Trophoblast cell (in vitro differentiated cells and primary cell): ENCODE results near the gene SLC2A8.

Experiments
- DNase-seq, 2 donors: peaks; one replicate each; pipeline ENCODE4 v3.0.0-alpha.2; 2016
- H2AFZ ChIP-seq: 2 replicates; pipeline ENCODE4 v1.6.1; 2013; ENCODE audit warnings: low read length, moderate library complexity, mild to moderate bottlenecking; ENCODE audit not compliant: insufficient read depth, poor library complexity
- H2AK5ac ChIP-seq: 2 replicates; pipeline ENCODE4 v1.6.1; 2013; ENCODE audit warnings: mild to moderate bottlenecking, low read length
- H2BK120ac ChIP-seq: 2 replicates; pipeline ENCODE4 v1.6.1; 2013; ENCODE audit warnings: low read length, mild to moderate bottlenecking, moderate library complexity; ENCODE audit not compliant: insufficient read depth, poor library complexity
- H2BK12ac ChIP-seq: 2 replicates; pipeline ENCODE4 v1.6.1; 2013; ENCODE audit warnings: mild to moderate bottlenecking, low read length, moderate library complexity
- H2BK5ac ChIP-seq: 2 replicates; pipeline ENCODE4 v1.6.1; 2013; ENCODE audit warnings: low read length, low read depth, moderate library complexity, mild to moderate bottlenecking; ENCODE audit not compliant: poor library complexity
- H3K14ac ChIP-seq: 2 replicates; pipeline ENCODE4 v1.6.1; 2013; ENCODE audit warnings: mild to moderate bottlenecking, low read length
- H3K18ac ChIP-seq: 2 replicates; pipeline ENCODE4 v1.6.1; 2013; ENCODE audit warnings: mild to moderate bottlenecking, low read length
- H3K23ac ChIP-seq: 2 replicates; pipeline ENCODE4 v1.6.1; 2013; ENCODE audit warnings: low read length
- H3K27ac ChIP-seq: 2 replicates; pipeline ENCODE4 v1.5.1; 2013; ENCODE audit warnings: low read depth, mild to moderate bottlenecking, inconsistent platforms, low read length, moderate library complexity
- H3K27me3 ChIP-seq: 2 replicates; pipeline ENCODE4 v1.6.1; 2013; ENCODE audit warnings: inconsistent platforms, mild to moderate bottlenecking, low read length, moderate library complexity; ENCODE audit not compliant: insufficient read depth
- H3K36me3 ChIP-seq, 2 experiments: 1 replicate in 1 of 2; 2 replicates in 1 of 2; pipeline ENCODE4 v1.6.1; 2013; ENCODE audit warnings: low read length in 2 of 2, mild to moderate bottlenecking in 2 of 2, moderate library complexity in 1 of 2; ENCODE audit not compliant: insufficient read depth in 2 of 2, control insufficient read depth in 1 of 2
- H3K4ac ChIP-seq: 2 replicates; pipeline ENCODE4 v1.6.1; 2013; ENCODE audit warnings: low read depth, mild to moderate bottlenecking, low read length, moderate library complexity
- H3K4me1 ChIP-seq, 2 experiments: 1 replicate in 1 of 2; 2 replicates in 1 of 2; pipeline ENCODE4 v1.6.1; 2013; ENCODE audit warnings: low read length in 2 of 2, mild to moderate bottlenecking in 2 of 2, moderate library complexity in 1 of 2; ENCODE audit not compliant: insufficient read depth in 2 of 2, control insufficient read depth in 1 of 2
- H3K4me2 ChIP-seq: 2 replicates; pipeline ENCODE4 v1.6.1; 2013; ENCODE audit warnings: inconsistent platforms, mild to moderate bottlenecking, low read length, moderate library complexity
- H3K4me3 ChIP-seq: 2 replicates; pipeline ENCODE4 v1.5.1; 2013; ENCODE audit warnings: mild to moderate bottlenecking, low read depth, low read length, inconsistent platforms
- H3K79me1 ChIP-seq: one replicate; pipeline ENCODE4 v1.6.1; 2013; ENCODE audit warnings: low read length
- H3K79me2 ChIP-seq: 2 replicates; pipeline ENCODE4 v1.6.1; 2013; ENCODE audit warnings: low read length, mild to moderate bottlenecking; ENCODE audit not compliant: control insufficient read depth, insufficient read depth, poor library complexity
- H3K9ac ChIP-seq: 2 replicates; pipeline ENCODE4 v1.6.1; 2013; ENCODE audit warnings: mild to moderate bottlenecking, low read length
- H3K9me3 ChIP-seq: 2 replicates; pipeline ENCODE4 v1.6.1; 2013; ENCODE audit warnings: low read depth, mild to moderate bottlenecking, control low read depth, inconsistent platforms, low read length; ENCODE audit not compliant: insufficient read depth
- H4K12ac ChIP-seq: 2 replicates; pipeline ENCODE4 v1.6.1; 2013; ENCODE audit warnings: low read depth, mild to moderate bottlenecking, low read length, moderate library complexity
- H4K8ac ChIP-seq: 2 replicates; pipeline ENCODE4 v1.6.1; 2013; ENCODE audit warnings: low read depth, mild to moderate bottlenecking, low read length, moderate library complexity
- H4K91ac ChIP-seq: one replicate; pipeline ENCODE4 v1.6.1; 2013; ENCODE audit warnings: low read depth, mild to moderate bottlenecking, low read length, moderate library complexity
- WGBS: extraction: QIAGEN DNeasy Blood & Tissue Kit; methylation state at CpG from one replicate; pipeline ENCODE4 v1.1.7; 2013; ENCODE audit warnings: missing lambda C conversion rate; ENCODE audit not compliant: insufficient read length, insufficient coverage; ENCODE audit errors: extremely low coverage; 5-methylcytosine and 5-hydroxymethylcytosine counted together

The SLC2A8 gene

GRCh38 chr9:127407492-127407843, 10.5 kb downstream of the SLC2A8 start:
- Histone ChIP-seq H2BK12ac (no peak overlapping the region), H4K91ac (no peak overlapping the region), H3K4me2 (no peak overlapping the region), H3K9ac (no peak overlapping the region), H4K12ac (no peak overlapping the region), H3K36me3 (peaks cover 50 to 53% of the 10 kb centered on the region in 2 experiments), H3K4ac (no peak overlapping the region), H4K8ac (no peak overlapping the region), H3K4me1 (peaks cover 0 to 3% of the 10 kb centered on the region in 2 experiments), H3K18ac (no peak overlapping the region), H3K4me3 (no peak overlapping the region), H3K27ac (no peak overlapping the region), H2AK5ac (no peak overlapping the region), H2BK5ac (no peak overlapping the region), H2AFZ (no peak overlapping the region), H3K14ac (no peak overlapping the region), H3K79me2 (no peaks in the 10 kb centered on the region), H3K9me3 (no peaks in the 10 kb centered on the region), H3K79me1 (no peaks in the 10 kb centered on the region), H2BK120ac (no peak overlapping the region), H3K23ac (no peak overlapping the region), H3K27me3 (no peaks in the 10 kb centered on the region)
- no peak for DNase-seq
- no CpG with 5 or more reads among the region's 6 CpGs for WGBS

- Histone ChIP-seq H2AK5ac (no peak overlapping the region), H2BK12ac (no peak overlapping the region), H3K4ac (no peak overlapping the region), H3K9ac (no peak overlapping the region), H4K91ac (no peak overlapping the region), H3K79me2 (no peaks in the 10 kb centered on the region), H4K12ac (no peak overlapping the region), H3K4me2 (no peak overlapping the region), H3K79me1 (no peaks in the 10 kb centered on the region), H3K4me3 (no peak overlapping the region), H3K27ac (no peak overlapping the region), H2AFZ (no peak overlapping the region), H2BK5ac (no peak overlapping the region), H3K23ac (no peak overlapping the region), H2BK120ac (no peak overlapping the region), H3K27me3 (no peaks in the 10 kb centered on the region), H3K14ac (no peak overlapping the region), H3K9me3 (no peaks in the 10 kb centered on the region), H4K8ac (no peak overlapping the region), H3K36me3 (peaks cover 17 to 19% of the 10 kb centered on the region in 2 experiments), H3K18ac (no peak overlapping the region), H3K4me1 (peaks cover 3 to 6% of the 10 kb centered on the region in 2 experiments)
- no peak for DNase-seq
- no CpG with 5 or more reads among the region's 4 CpGs for WGBS
Measured at GRCh38 chr9:127411122-127411521, 14.2 kb downstream of the SLC2A8 start.

- WGBS = no CpG with 5 or more reads among the region's 4 CpGs
- H3K36me3 ChIP-seq = peaks cover 4% of the 10 kb centered on the region in 2 experiments
- no peaks in the 10 kb centered on the region for H3K79me2 ChIP-seq
- DNase-seq = no peak
- H3K4me2 ChIP-seq = no peak overlapping the region
- no peak overlapping the region for H3K9ac ChIP-seq
- no peak overlapping the region for H2BK120ac ChIP-seq
- no peaks in the 10 kb centered on the region for H3K27me3 ChIP-seq
- H2BK12ac ChIP-seq = no peak overlapping the region
- H3K14ac ChIP-seq = no peak overlapping the region
- no peak overlapping the region for H3K18ac ChIP-seq
- H2AK5ac ChIP-seq = no peak overlapping the region
- no peak overlapping the region for H3K4ac ChIP-seq
- H3K9me3 ChIP-seq = no peaks in the 10 kb centered on the region
- H3K23ac ChIP-seq = no peak overlapping the region
- no peaks in the 10 kb centered on the region for H3K79me1 ChIP-seq
- peaks cover 5 to 15% of the 10 kb centered on the region in 2 experiments for H3K4me1 ChIP-seq
- no peak overlapping the region for H4K8ac ChIP-seq
- H3K27ac ChIP-seq = no peak overlapping the region
- no peak overlapping the region for H4K91ac ChIP-seq
- no peak overlapping the region for H4K12ac ChIP-seq
- no peak overlapping the region for H2BK5ac ChIP-seq
- no peak overlapping the region for H3K4me3 ChIP-seq
- no peak overlapping the region for H2AFZ ChIP-seq
Measured at GRCh38 chr9:127415141-127415540, 18.2 kb downstream of the SLC2A8 start.

GRCh38 chr9:127415657-127416056, 18.7 kb downstream of the SLC2A8 start:
- no peak overlapping the region for H3K14ac ChIP-seq
- H4K91ac ChIP-seq = no peak overlapping the region
- H3K79me1 ChIP-seq = no peaks in the 10 kb centered on the region
- H3K79me2 ChIP-seq = no peaks in the 10 kb centered on the region
- peaks cover 4% of the 10 kb centered on the region in 2 experiments for H3K36me3 ChIP-seq
- no peak overlapping the region for H3K4me3 ChIP-seq
- H3K27me3 ChIP-seq = no peaks in the 10 kb centered on the region
- no peak overlapping the region for H4K8ac ChIP-seq
- H3K4me2 ChIP-seq = no peak overlapping the region
- no peak overlapping the region for H3K27ac ChIP-seq
- H3K23ac ChIP-seq = no peak overlapping the region
- no peak overlapping the region for H3K4ac ChIP-seq
- no peak overlapping the region for H3K18ac ChIP-seq
- peaks cover 5 to 15% of the 10 kb centered on the region in 2 experiments for H3K4me1 ChIP-seq
- WGBS = no CpG with 5 or more reads among the region's 1 CpG
- no peak overlapping the region for H2BK12ac ChIP-seq
- no peak for DNase-seq
- H2BK120ac ChIP-seq = no peak overlapping the region
- no peak overlapping the region for H2AFZ ChIP-seq
- no peak overlapping the region for H2AK5ac ChIP-seq
- no peak overlapping the region for H4K12ac ChIP-seq
- H2BK5ac ChIP-seq = no peak overlapping the region
- no peaks in the 10 kb centered on the region for H3K9me3 ChIP-seq
- H3K9ac ChIP-seq = no peak overlapping the region
